HEK293 (cell line): Measurements from ENCODE around the gene GRAMD4.

Experiments
- GLIS2 ChIP-seq: fragments of 450-650 bp; formaldehyde crosslinking; IDR thresholded peaks from 2 replicates; pipeline ENCODE4 v1.5.1; 2016; ENCODE audit warnings: missing biosample characterization, missing genetic modification characterization
- HOXC10 ChIP-seq: sonication (generic); formaldehyde crosslinking; IDR thresholded peaks from 2 replicates; pipeline ENCODE4 v1.8.1; 2023; ENCODE audit warnings: mild to moderate bottlenecking, missing genetic modification reagents
- OSR2 ChIP-seq: fragments of 450-650 bp; formaldehyde crosslinking; IDR thresholded peaks from 2 replicates; pipeline ENCODE4 v1.5.1; 2016; ENCODE audit warnings: missing biosample characterization, missing genetic modification characterization
- RBAK ChIP-seq: fragments of 450-650 bp; formaldehyde crosslinking; IDR thresholded peaks from 2 replicates; pipeline ENCODE4 v1.5.1; 2016; ENCODE audit warnings: missing biosample characterization, missing genetic modification characterization
- WT1 ChIP-seq: fragments of 450-650 bp; formaldehyde crosslinking; IDR thresholded peaks from 2 replicates; pipeline ENCODE4 v1.5.1; 2016; ENCODE audit warnings: missing biosample characterization, missing genetic modification characterization
- ZEB2 ChIP-seq: fragments of 450-650 bp; formaldehyde crosslinking; IDR thresholded peaks from 2 replicates; pipeline ENCODE4 v1.5.1; 2016; ENCODE audit warnings: missing biosample characterization, missing genetic modification characterization
- ZFP69B ChIP-seq: fragments of 450-650 bp; formaldehyde crosslinking; IDR thresholded peaks from 2 replicates; pipeline ENCODE4 v1.5.1; 2016; ENCODE audit warnings: missing biosample characterization, missing genetic modification characterization
- ZIC2 ChIP-seq: fragments of 450-650 bp; formaldehyde crosslinking; IDR thresholded peaks from 2 replicates; pipeline ENCODE4 v1.5.1; 2016; ENCODE audit warnings: missing biosample characterization, missing genetic modification characterization
- ZNF184 ChIP-seq: fragments of 450-650 bp; IDR thresholded peaks from 2 replicates; pipeline ENCODE4 v1.5.1; 2018; ENCODE audit warnings: missing biosample characterization, mild to moderate bottlenecking, missing genetic modification characterization
- ZNF335 ChIP-seq: fragments of 450-650 bp; formaldehyde crosslinking; conservative IDR thresholded peaks from 2 replicates; pipeline ENCODE4 v1.5.1; 2016; ENCODE audit warnings: missing biosample characterization, missing genetic modification characterization
- ZNF350 ChIP-seq: fragments of 450-650 bp; formaldehyde crosslinking; IDR thresholded peaks from 2 replicates; pipeline ENCODE4 v1.5.0; 2017; ENCODE audit warnings: missing biosample characterization, mild to moderate bottlenecking, missing genetic modification characterization
- ZNF366 ChIP-seq: fragments of 450-650 bp; formaldehyde crosslinking; conservative IDR thresholded peaks from 2 replicates; pipeline ENCODE4 v1.5.1; 2016; ENCODE audit warnings: missing biosample characterization, missing genetic modification characterization
- ZNF544 ChIP-seq: fragments of 450-650 bp; formaldehyde crosslinking; IDR thresholded peaks from 2 replicates; pipeline ENCODE4 v1.5.0; 2017; ENCODE audit warnings: missing biosample characterization, missing genetic modification characterization
- ZNF548 ChIP-seq: fragments of 450-650 bp; formaldehyde crosslinking; IDR thresholded peaks from 2 replicates; pipeline ENCODE4 v1.5.1; 2016; ENCODE audit warnings: missing biosample characterization, missing genetic modification characterization
- ZNF610 ChIP-seq: fragments of 450-650 bp; formaldehyde crosslinking; IDR thresholded peaks from 2 replicates; pipeline ENCODE4 v1.5.1; 2016; ENCODE audit warnings: missing biosample characterization, missing genetic modification characterization, borderline replicate concordance
- ZNF629 ChIP-seq: fragments of 450-650 bp; formaldehyde crosslinking; IDR thresholded peaks from 2 replicates; pipeline ENCODE4 v1.5.1; 2017; ENCODE audit warnings: missing biosample characterization, missing genetic modification characterization
- ZNF707 ChIP-seq: fragments of 450-650 bp; formaldehyde crosslinking; IDR thresholded peaks from 2 replicates; pipeline ENCODE4 v1.5.1; 2016; ENCODE audit warnings: missing biosample characterization, missing genetic modification characterization
- ZNF768 ChIP-seq: fragments of 450-650 bp; formaldehyde crosslinking; IDR thresholded peaks from 2 replicates; pipeline ENCODE4 v1.5.1; 2018; ENCODE audit warnings: missing biosample characterization, mild to moderate bottlenecking, missing genetic modification characterization
- TF ChIP-seq, protein P1 (sequence below): fragments of 450-650 bp; formaldehyde crosslinking; IDR thresholded peaks from 2 replicates; pipeline ENCODE4 v1.5.1; 2016; ENCODE audit warnings: missing biosample characterization, missing genetic modification characterization
- TF ChIP-seq, protein P2 (sequence below): fragments of 450-650 bp; formaldehyde crosslinking; IDR thresholded peaks from 2 replicates; pipeline ENCODE4 v1.5.1; 2016; ENCODE audit warnings: missing biosample characterization, missing genetic modification characterization
- TF ChIP-seq, protein P3 (sequence below): fragments of 450-650 bp; formaldehyde crosslinking; IDR thresholded peaks from 2 replicates; pipeline ENCODE4 v1.5.1; 2017; ENCODE audit warnings: missing biosample characterization, missing genetic modification characterization
- TF ChIP-seq, protein P4 (sequence below): fragments of 450-650 bp; formaldehyde crosslinking; IDR thresholded peaks from 2 replicates; pipeline ENCODE4 v1.5.1; 2016; ENCODE audit warnings: missing biosample characterization, missing genetic modification characterization
- TF ChIP-seq, protein P5 (sequence below): fragments of 450-650 bp; formaldehyde crosslinking; IDR thresholded peaks from 2 replicates; pipeline ENCODE4 v1.5.1; 2016; ENCODE audit warnings: missing biosample characterization, missing genetic modification characterization
- TF ChIP-seq, protein P6 (sequence below): fragments of 450-650 bp; IDR thresholded peaks from 2 replicates; pipeline ENCODE4 v1.5.1; 2018; ENCODE audit warnings: missing biosample characterization, mild to moderate bottlenecking, missing genetic modification characterization
- TF ChIP-seq, protein P7 (sequence below): fragments of 450-650 bp; formaldehyde crosslinking; IDR thresholded peaks from 2 replicates; pipeline ENCODE4 v1.5.1; 2016; ENCODE audit warnings: missing biosample characterization, missing genetic modification characterization
- TF ChIP-seq, protein P8 (sequence below): fragments of 450-650 bp; formaldehyde crosslinking; IDR thresholded peaks from 2 replicates; pipeline ENCODE4 v1.5.1; 2016; ENCODE audit warnings: missing biosample characterization, missing genetic modification characterization

Gene GRAMD4

DNA sequence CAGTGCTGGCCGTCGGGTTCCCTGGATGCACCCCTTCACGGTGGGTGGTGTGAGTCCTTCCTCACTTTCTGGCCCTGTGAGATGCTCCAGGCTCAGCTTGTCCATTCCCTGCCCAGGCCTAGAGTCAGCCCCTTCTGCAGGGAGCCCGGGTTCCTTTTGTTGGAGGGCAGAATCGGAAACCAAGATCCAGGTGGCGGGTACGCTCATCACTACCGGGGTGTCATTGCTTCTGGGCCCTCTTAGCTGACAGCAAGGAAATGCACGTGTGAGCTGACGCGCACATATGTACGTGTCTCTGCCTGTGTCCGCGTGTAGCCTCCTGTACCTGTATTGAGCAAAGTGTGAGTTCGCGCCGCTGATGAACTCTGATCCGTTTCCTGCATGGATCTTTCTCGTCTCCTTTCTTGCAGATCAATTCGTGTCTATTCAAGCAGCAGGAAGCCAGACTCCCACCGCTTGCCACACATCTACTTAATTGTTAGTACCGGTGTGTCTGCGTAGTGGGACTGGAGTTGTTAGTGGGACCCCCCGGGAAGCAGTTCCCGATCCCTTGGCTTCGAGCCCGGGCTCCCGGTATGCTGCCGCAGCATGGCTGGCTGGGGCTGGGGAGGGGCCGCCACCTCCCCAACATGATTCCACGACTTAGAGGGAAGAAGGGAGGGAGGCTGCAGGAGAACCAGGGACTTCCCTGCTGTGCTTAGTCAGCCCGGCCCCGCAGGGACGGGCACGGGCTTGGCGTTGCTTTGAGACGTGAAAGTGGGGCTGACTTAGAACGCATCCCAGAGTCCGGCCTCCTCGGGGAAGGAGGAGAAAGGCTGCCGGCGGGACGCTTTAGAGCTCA, 35.9 kb upstream of the GRAMD4 start (continued):
- TF ChIP-seq ZIC2 (tag by site-specific recombination) = peak; percentile 100
- TF ChIP-seq ZEB2 (tag by site-specific recombination) = peak; percentile 60; the same call in 1 of the 2 replicates
- TF ChIP-seq, protein P1, sequence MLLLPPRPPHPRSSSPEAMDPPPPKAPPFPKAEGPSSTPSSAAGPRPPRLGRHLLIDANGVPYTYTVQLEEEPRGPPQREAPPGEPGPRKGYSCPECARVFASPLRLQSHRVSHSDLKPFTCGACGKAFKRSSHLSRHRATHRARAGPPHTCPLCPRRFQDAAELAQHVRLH (tag by site-specific recombination) = no peak
- TF ChIP-seq, protein P2, sequence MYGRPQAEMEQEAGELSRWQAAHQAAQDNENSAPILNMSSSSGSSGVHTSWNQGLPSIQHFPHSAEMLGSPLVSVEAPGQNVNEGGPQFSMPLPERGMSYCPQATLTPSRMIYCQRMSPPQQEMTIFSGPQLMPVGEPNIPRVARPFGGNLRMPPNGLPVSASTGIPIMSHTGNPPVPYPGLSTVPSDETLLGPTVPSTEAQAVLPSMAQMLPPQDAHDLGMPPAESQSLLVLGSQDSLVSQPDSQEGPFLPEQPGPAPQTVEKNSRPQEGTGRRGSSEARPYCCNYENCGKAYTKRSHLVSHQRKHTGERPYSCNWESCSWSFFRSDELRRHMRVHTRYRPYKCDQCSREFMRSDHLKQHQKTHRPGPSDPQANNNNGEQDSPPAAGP = peak; percentile 63; the same call in 1 of the 2 replicates
- peak; percentile 89 for TF ChIP-seq WT1
- TF ChIP-seq, protein P3, sequence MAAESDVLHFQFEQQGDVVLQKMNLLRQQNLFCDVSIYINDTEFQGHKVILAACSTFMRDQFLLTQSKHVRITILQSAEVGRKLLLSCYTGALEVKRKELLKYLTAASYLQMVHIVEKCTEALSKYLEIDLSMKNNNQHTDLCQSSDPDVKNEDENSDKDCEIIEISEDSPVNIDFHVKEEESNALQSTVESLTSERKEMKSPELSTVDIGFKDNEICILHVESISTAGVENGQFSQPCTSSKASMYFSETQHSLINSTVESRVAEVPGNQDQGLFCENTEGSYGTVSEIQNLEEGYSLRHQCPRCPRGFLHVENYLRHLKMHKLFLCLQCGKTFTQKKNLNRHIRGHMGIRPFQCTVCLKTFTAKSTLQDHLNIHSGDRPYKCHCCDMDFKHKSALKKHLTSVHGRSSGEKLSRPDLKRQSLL (tag by site-specific recombination) = no peak
- no peak for TF ChIP-seq ZNF335
- TF ChIP-seq ZNF366 = peak; percentile 51
- no peak for TF ChIP-seq ZNF707 (tag by site-specific recombination)
- TF ChIP-seq RBAK (tag by site-specific recombination) = no peak
- no peak for TF ChIP-seq ZNF544 (tag by site-specific recombination)
- TF ChIP-seq, protein P4, sequence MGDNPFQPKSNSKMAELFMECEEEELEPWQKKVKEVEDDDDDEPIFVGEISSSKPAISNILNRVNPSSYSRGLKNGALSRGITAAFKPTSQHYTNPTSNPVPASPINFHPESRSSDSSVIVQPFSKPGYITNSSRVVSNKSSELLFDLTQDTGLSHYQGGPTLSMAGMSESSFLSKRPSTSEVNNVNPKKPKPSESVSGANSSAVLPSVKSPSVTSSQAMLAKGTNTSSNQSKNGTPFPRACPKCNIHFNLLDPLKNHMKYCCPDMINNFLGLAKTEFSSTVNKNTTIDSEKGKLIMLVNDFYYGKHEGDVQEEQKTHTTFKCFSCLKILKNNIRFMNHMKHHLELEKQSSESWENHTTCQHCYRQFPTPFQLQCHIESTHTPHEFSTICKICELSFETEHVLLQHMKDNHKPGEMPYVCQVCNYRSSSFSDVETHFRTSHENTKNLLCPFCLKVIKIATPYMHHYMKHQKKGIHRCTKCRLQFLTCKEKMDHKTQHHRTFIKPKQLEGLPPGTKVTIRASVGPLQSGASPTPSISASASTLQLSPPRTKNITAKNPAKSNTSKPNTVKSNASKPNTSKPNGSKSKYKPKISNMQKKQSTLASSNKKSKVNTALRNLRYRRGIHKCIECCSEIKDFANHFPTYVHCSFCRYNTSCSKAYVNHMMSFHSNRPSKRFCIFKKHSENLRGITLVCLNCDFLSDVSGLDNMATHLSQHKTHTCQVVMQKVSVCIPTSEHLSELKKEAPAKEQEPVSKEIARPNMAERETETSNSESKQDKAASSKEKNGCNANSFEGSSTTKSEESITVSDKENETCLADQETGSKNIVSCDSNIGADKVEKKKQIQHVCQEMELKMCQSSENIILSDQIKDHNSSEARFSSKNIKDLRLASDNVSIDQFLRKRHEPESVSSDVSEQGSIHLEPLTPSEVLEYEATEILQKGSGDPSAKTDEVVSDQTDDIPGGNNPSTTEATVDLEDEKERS (tag by site-specific recombination) = no peak
- TF ChIP-seq, protein P5, sequence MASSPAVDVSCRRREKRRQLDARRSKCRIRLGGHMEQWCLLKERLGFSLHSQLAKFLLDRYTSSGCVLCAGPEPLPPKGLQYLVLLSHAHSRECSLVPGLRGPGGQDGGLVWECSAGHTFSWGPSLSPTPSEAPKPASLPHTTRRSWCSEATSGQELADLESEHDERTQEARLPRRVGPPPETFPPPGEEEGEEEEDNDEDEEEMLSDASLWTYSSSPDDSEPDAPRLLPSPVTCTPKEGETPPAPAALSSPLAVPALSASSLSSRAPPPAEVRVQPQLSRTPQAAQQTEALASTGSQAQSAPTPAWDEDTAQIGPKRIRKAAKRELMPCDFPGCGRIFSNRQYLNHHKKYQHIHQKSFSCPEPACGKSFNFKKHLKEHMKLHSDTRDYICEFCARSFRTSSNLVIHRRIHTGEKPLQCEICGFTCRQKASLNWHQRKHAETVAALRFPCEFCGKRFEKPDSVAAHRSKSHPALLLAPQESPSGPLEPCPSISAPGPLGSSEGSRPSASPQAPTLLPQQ (tag by site-specific recombination) = peak; percentile 67
- TF ChIP-seq ZNF768 (tag by site-specific recombination) = no peak
- TF ChIP-seq ZNF610 (tag by site-specific recombination) = no peak
- TF ChIP-seq ZNF350 (tag by site-specific recombination) = no peak
- TF ChIP-seq OSR2 (tag by site-specific recombination) = peak; percentile 95
- TF ChIP-seq GLIS2 (tag by site-specific recombination) = peak; percentile 75
- peak; percentile 58 for TF ChIP-seq ZFP69B (tag by site-specific recombination)
- TF ChIP-seq, protein P6, sequence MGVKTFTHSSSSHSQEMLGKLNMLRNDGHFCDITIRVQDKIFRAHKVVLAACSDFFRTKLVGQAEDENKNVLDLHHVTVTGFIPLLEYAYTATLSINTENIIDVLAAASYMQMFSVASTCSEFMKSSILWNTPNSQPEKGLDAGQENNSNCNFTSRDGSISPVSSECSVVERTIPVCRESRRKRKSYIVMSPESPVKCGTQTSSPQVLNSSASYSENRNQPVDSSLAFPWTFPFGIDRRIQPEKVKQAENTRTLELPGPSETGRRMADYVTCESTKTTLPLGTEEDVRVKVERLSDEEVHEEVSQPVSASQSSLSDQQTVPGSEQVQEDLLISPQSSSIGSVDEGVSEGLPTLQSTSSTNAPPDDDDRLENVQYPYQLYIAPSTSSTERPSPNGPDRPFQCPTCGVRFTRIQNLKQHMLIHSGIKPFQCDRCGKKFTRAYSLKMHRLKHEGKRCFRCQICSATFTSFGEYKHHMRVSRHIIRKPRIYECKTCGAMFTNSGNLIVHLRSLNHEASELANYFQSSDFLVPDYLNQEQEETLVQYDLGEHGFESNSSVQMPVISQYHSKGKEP (tag by site-specific recombination) = no peak
- no peak for TF ChIP-seq ZNF548
- peak; percentile 45 for TF ChIP-seq ZNF629 (tag by site-specific recombination)
- TF ChIP-seq, protein P7, sequence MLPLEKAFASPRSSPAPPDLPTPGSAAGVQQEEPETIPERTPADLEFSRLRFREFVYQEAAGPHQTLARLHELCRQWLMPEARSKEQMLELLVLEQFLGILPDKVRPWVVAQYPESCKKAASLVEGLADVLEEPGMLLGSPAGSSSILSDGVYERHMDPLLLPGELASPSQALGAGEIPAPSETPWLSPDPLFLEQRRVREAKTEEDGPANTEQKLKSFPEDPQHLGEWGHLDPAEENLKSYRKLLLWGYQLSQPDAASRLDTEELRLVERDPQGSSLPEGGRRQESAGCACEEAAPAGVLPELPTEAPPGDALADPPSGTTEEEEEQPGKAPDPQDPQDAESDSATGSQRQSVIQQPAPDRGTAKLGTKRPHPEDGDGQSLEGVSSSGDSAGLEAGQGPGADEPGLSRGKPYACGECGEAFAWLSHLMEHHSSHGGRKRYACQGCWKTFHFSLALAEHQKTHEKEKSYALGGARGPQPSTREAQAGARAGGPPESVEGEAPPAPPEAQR (tag by site-specific recombination) = no peak
- no peak for TF ChIP-seq HOXC10 (CRISPR knock-in tag)
- TF ChIP-seq ZNF184 (tag by site-specific recombination) = no peak
- TF ChIP-seq, protein P8, sequence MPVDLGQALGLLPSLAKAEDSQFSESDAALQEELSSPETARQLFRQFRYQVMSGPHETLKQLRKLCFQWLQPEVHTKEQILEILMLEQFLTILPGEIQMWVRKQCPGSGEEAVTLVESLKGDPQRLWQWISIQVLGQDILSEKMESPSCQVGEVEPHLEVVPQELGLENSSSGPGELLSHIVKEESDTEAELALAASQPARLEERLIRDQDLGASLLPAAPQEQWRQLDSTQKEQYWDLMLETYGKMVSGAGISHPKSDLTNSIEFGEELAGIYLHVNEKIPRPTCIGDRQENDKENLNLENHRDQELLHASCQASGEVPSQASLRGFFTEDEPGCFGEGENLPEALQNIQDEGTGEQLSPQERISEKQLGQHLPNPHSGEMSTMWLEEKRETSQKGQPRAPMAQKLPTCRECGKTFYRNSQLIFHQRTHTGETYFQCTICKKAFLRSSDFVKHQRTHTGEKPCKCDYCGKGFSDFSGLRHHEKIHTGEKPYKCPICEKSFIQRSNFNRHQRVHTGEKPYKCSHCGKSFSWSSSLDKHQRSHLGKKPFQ (tag by site-specific recombination) = peak; percentile 93
